Ovary (tissue), 3 donors: Measurements from ENCODE around the gene SLX4IP.

Source experiments
- CTCF ChIP-seq, 3 donors: fragments of 450-650 bp in 2 of 3; fragments of 200-600 bp in 1 of 3; IDR thresholded peaks; one replicate each; pipeline versions ENCODE4 v1.5.1 to v1.8.0; 2016 to 2022; ENCODE audit warnings: antibody characterized with exemption in 3 of 3, mild to moderate bottlenecking in 1 of 3
- POLR2A ChIP-seq: fragments of 450-650 bp; IDR thresholded peaks from one replicate; pipeline ENCODE4 v1.6.1; 2017; ENCODE audit warnings: antibody characterized with exemption, mild to moderate bottlenecking, moderate library complexity
- donor health status: DM: no; HTN: no; CAD: no.

- TF ChIP-seq POLR2A, result no peak
- no peak for TF ChIP-seq CTCF (IDR thresholded peaks at IDR 0.05)
These were observed 15.5 kb upstream of the SLX4IP start for GRCh38 chr20:10419550-10420133.
